Astrocyte of the hippocampus (primary cell): Measurements from ENCODE around the gene KCTD11.
"Not testable (repeated sequence)": the region's sequence is repeated elsewhere in the genome, so short reads cannot be mapped to it uniquely, and the experiment has no call there.

Source experiments
- DNase-seq: peaks from one replicate; pipeline ENCODE4 v3.0.0; 2011; ENCODE audit warnings: low read depth, low spot score

Gene KCTD11

GRCh38 chr17:7343250-7343649, 8.7 kb upstream of the KCTD11 start:
- DNase-seq, result no peak

- no peak for DNase-seq
These were observed 5.0 kb upstream of the KCTD11 start for GRCh38 chr17:7346761-7347614.

- DNase-seq, result no peak
These were observed 4.1 kb upstream of the KCTD11 start for GRCh38 chr17:7347630-7348477.

GRCh38 chr17:7348478-7349242, 3.3 kb upstream of the KCTD11 start:
- no peak for DNase-seq

GRCh38 chr17:7352503-7352889, 534 bp downstream of the KCTD11 start:
- no peak for DNase-seq

- DNase-seq, result no peak
These were observed 1.1 kb downstream of the KCTD11 start for GRCh38 chr17:7352910-7353635.

- peak; percentile 46 for DNase-seq
These were observed 2.4 kb downstream of the KCTD11 start for GRCh38 chr17:7354262-7354843.

- peak; percentile 45 for DNase-seq
These were observed 3.1 kb downstream of the KCTD11 start, which contains the start of gene TMEM95 for GRCh38 chr17:7355053-7355452. Gene TMEM95, plus strand, starts transcription at chr17:7355156. Its CDS starts 49 bp downstream, at chr17:7355205.

GRCh38 chr17:7355573-7355972, 3.6 kb downstream of the KCTD11 start:
- DNase-seq, result no peak

- DNase-seq, result peak; percentile 83
These were observed 4.1 kb downstream of the KCTD11 start for GRCh38 chr17:7356072-7356549.

GRCh38 chr17:7356756-7357155, 4.8 kb downstream of the KCTD11 start:
- DNase-seq, result no peak

- DNase-seq, result no peak
These were observed 5.4 kb downstream of the KCTD11 start for GRCh38 chr17:7357381-7357780.

GRCh38 chr17:7361906-7362305, 9.9 kb downstream of the KCTD11 start:
- DNase-seq, result no peak

GRCh38 chr17:7363311-7363710, 11.3 kb downstream of the KCTD11 start:
- no peak for DNase-seq

- DNase-seq, result not testable (repeated sequence)
These were observed 14.0 kb downstream of the KCTD11 start for GRCh38 chr17:7365963-7366362.

- no peak for DNase-seq
These were observed 15.1 kb downstream of the KCTD11 start for GRCh38 chr17:7367083-7367482.

- no peak for DNase-seq
These were observed 16.1 kb downstream of the KCTD11 start for GRCh38 chr17:7367918-7368598.

GRCh38 chr17:7368599-7368994, 16.6 kb downstream of the KCTD11 start:
- not testable (repeated sequence) for DNase-seq

- DNase-seq, result no peak
These were observed 17.9 kb downstream of the KCTD11 start for GRCh38 chr17:7369825-7370224.

GRCh38 chr17:7370853-7371252, 18.9 kb downstream of the KCTD11 start:
- DNase-seq, result no peak
